Glutamatergic neuron (in vitro differentiated cells): ENCODE data around the gene PDCL2. TPM values are rescaled to one million over a fixed set of nuclear protein-coding genes. Genes with fewer than 3 reads are reported as not detected.

Source experiments
- DNase-seq: peaks from one replicate; pipeline ENCODE4 v3.0.0; 2022
- H3K27ac Mint-ChIP-seq: one replicate; pipeline ENCODE4 v1.8.0; 2020; ENCODE audit warnings: mild to moderate bottlenecking, mixed read lengths, inconsistent platforms; ENCODE audit not compliant: unreplicated experiment
- H3K27me3 Mint-ChIP-seq: one replicate; pipeline ENCODE4 v1.8.0; 2020; ENCODE audit warnings: mild to moderate bottlenecking, moderate library complexity, mixed read lengths, inconsistent platforms; ENCODE audit not compliant: unreplicated experiment
- H3K36me3 Mint-ChIP-seq: one replicate; pipeline ENCODE4 v1.8.0; 2020; ENCODE audit warnings: mild to moderate bottlenecking, mixed read lengths, inconsistent platforms; ENCODE audit not compliant: unreplicated experiment
- H3K4me1 Mint-ChIP-seq: one replicate; pipeline ENCODE4 v1.8.0; 2020; ENCODE audit warnings: mild to moderate bottlenecking, low read depth, mixed read lengths, inconsistent platforms; ENCODE audit not compliant: unreplicated experiment
- H3K4me3 Mint-ChIP-seq: one replicate; pipeline ENCODE4 v1.8.0; 2020; ENCODE audit warnings: mild to moderate bottlenecking, mixed read lengths, inconsistent platforms; ENCODE audit not compliant: unreplicated experiment
- H3K9me3 Mint-ChIP-seq: one replicate; pipeline ENCODE4 v1.8.0; 2020; ENCODE audit warnings: mild to moderate bottlenecking, moderate library complexity, mixed read lengths, inconsistent platforms; ENCODE audit not compliant: unreplicated experiment
- CTCF ChIP-seq: fragments of 200-600 bp; sonication (generic); IDR thresholded peaks from one replicate; pipeline ENCODE4 v1.5.0; 2021; ENCODE audit not compliant: partially characterized antibody, unreplicated experiment
- total RNA-seq: library from RNA; stranded (reverse); fragmentation: NEBNext Ultra II Directional; extraction: Animal tissue kit (Norgen Biotek cat#: 25700); gene quantifications from one replicate; pipeline ENCODE4 v1.2.1, GENCODE V29; 2021; ENCODE audit not compliant: unreplicated experiment

Gene PDCL2
- total RNA-seq, 1 donor from 2014 or later, result not detected

- no peak for TF ChIP-seq CTCF
- Mint-ChIP-seq H3K27ac (no peak overlapping the region), H3K9me3 (no peaks in the 10 kb centered on the region), H3K4me3 (no peak overlapping the region), H3K27me3 (no peaks in the 10 kb centered on the region), H3K36me3 (no peaks in the 10 kb centered on the region), H3K4me1 (no peaks in the 10 kb centered on the region)
- no peak for DNase-seq
Measured at GRCh38 chr4:55509266-55509665, 82.8 kb downstream of the PDCL2 start.

GRCh38 chr4:55507612-55508011 is 84.4 kb downstream of the PDCL2 start:
- H3K9me3 Mint-ChIP-seq, result no peaks in the 10 kb centered on the region
- H3K27me3 Mint-ChIP-seq, result no peaks in the 10 kb centered on the region
- H3K4me3 Mint-ChIP-seq, result no peak overlapping the region
- H3K4me1 Mint-ChIP-seq, result no peaks in the 10 kb centered on the region
- no peak overlapping the region for H3K27ac Mint-ChIP-seq
- TF ChIP-seq CTCF, result no peak
- no peak for DNase-seq
- no peaks in the 10 kb centered on the region for H3K36me3 Mint-ChIP-seq

Other genes starting within 250 kb of the PDCL2 start
- 12.7 TPM for gene SRD5A3, start 246.0 kb downstream of the PDCL2 start, total RNA-seq
- gene TMEM165, start 196.3 kb downstream of the PDCL2 start, total RNA-seq, result 78.0 TPM
- gene CLOCK, start 45.3 kb downstream of the PDCL2 start, total RNA-seq, result 7.6 TPM
- gene NMU, start 44.1 kb upstream of the PDCL2 start, total RNA-seq, result 9.4 TPM
- 0.83 TPM for gene EXOC1L, start 227.5 kb upstream of the PDCL2 start, total RNA-seq